Breast epithelium (tissue), 4 donors: Measurements from ENCODE around the gene RREB1. TPM values are rescaled to one million over a fixed set of nuclear protein-coding genes. Genes with fewer than 3 reads are reported as not detected.

Experiments
- DNase-seq, 2 donors: peaks; one replicate each; pipeline ENCODE4 v3.0.0-alpha.2; 2019; ENCODE audit warnings: low spot score in 2 of 2
- H3K27ac ChIP-seq, 2 donors: fragments of 200-600 bp; sonication (generic) in 1 of 2; one replicate each; pipeline ENCODE4 v1.5.1; 2016 to 2019; ENCODE audit warnings: mild to moderate bottlenecking in 1 of 2
- H3K27me3 ChIP-seq, 2 donors: fragments of 200-600 bp; sonication (generic) in 1 of 2; one replicate each; pipeline versions ENCODE4 v1.5.1 to v1.6.0; 2017 to 2019; ENCODE audit warnings: control low read depth in 1 of 2, mild to moderate bottlenecking in 1 of 2
- H3K36me3 ChIP-seq: fragments of 200-600 bp; one replicate; pipeline ENCODE4 v1.5.1; 2019
- H3K4me1 ChIP-seq, 2 donors: fragments of 200-600 bp; sonication (generic); one replicate each; pipeline ENCODE4 v1.5.1; 2016 to 2019; ENCODE audit warnings: control low read depth in 1 of 2
- H3K4me3 ChIP-seq, 3 donors: fragments of 200-600 bp; sonication (generic); 1 replicate in 2 of 3; 2 replicates in 1 of 3; pipeline ENCODE4 v1.5.1; 2016 to 2019; ENCODE audit warnings: mild to moderate bottlenecking in 3 of 3, moderate library complexity in 2 of 3
- H3K9me3 ChIP-seq, 2 donors: fragments of 200-600 bp; sonication (generic) in 1 of 2; one replicate each; pipeline ENCODE4 v1.5.1; 2016 to 2019; ENCODE audit warnings: control low read depth in 1 of 2
- CTCF ChIP-seq, 3 donors: fragments of 450-650 bp; IDR thresholded peaks; one replicate each; pipeline ENCODE4 v1.5.1; 2016 to 2017; ENCODE audit warnings: antibody characterized with exemption in 3 of 3, mild to moderate bottlenecking in 3 of 3, moderate library complexity in 3 of 3
- POLR2A ChIP-seq: fragments of 450-650 bp; IDR thresholded peaks from one replicate; pipeline ENCODE4 v1.6.1; 2016; ENCODE audit warnings: antibody characterized with exemption, mild to moderate bottlenecking, moderate library complexity
- POLR2AphosphoS5 ChIP-seq, 3 donors: sonication (generic); formaldehyde crosslinking; IDR thresholded peaks; one replicate each; pipeline ENCODE4 v1.6.1; 2017; ENCODE audit warnings: antibody characterized with exemption in 3 of 3
- intact Hi-C: fragments of 100-400 bp; cut with DNase I; formaldehyde crosslinking; loops from one replicate; pipeline ENCODE4 v1.15.1; 2023; ENCODE audit warnings: low total_unique reads
- total RNA-seq, 3 donors: library from RNA; depleted of rRNA; stranded (reverse); fragments of >200 nt; gene quantifications; one replicate each; pipeline ENCODE4 v1.1.0, GENCODE V29; 2016

Gene RREB1
- total RNA-seq, 3 donors from 2014 or later: 36.0 to 39.8 (median 39.7) TPM

- Histone ChIP-seq H3K27me3 (no peaks in the 10 kb centered on the region), H3K4me1 (no peaks in the 10 kb centered on the region), H3K27ac (no peak overlapping the region), H3K36me3 (peaks cover 2% of the 10 kb centered on the region), H3K9me3 (no peaks in the 10 kb centered on the region), H3K4me3 (no peak overlapping the region)
- no peak for DNase-seq
- no peak for TF ChIP-seq CTCF (IDR thresholded peaks at IDR 0.05)
- no peak for TF ChIP-seq POLR2A
- TF ChIP-seq POLR2AphosphoS5 (IDR thresholded peaks at IDR 0.05): no peak
- intact Hi-C loops: no loop called here
Observed at GRCh38 chr6:7285416-7285815, 177.7 kb downstream of the RREB1 start.

- Histone ChIP-seq H3K4me3 (no peak overlapping the region), H3K36me3 (peaks cover 2% of the 10 kb centered on the region), H3K27me3 (no peaks in the 10 kb centered on the region), H3K27ac (no peak overlapping the region), H3K4me1 (no peaks in the 10 kb centered on the region), H3K9me3 (no peaks in the 10 kb centered on the region)
- DNase-seq: no peak
- TF ChIP-seq POLR2A: no peak
- no peak for TF ChIP-seq CTCF (IDR thresholded peaks at IDR 0.05)
- TF ChIP-seq POLR2AphosphoS5 (IDR thresholded peaks at IDR 0.05): no peak
- intact Hi-C loops: no loop called here
Observed at GRCh38 chr6:7290079-7290478, 182.3 kb downstream of the RREB1 start.

- no peak for DNase-seq
- Histone ChIP-seq H3K36me3 (peaks cover 2% of the 10 kb centered on the region), H3K4me1 (no peaks in the 10 kb centered on the region)
Observed at GRCh38 chr6:7292596-7293255, 185.0 kb downstream of the RREB1 start.

GRCh38 chr6:7295916-7296315, 188.2 kb downstream of the RREB1 start:
- no peak for DNase-seq
- Histone ChIP-seq H3K4me3 (no peak overlapping the region), H3K36me3 (no peaks in the 10 kb centered on the region), H3K4me1 (no peaks in the 10 kb centered on the region), H3K27me3 (no peaks in the 10 kb centered on the region), H3K27ac (no peak overlapping the region), H3K9me3 (no peaks in the 10 kb centered on the region)
- TF ChIP-seq POLR2A: no peak
- intact Hi-C loops: no loop called here

More at GRCh38 chr6:7292596-7293255, 185.0 kb downstream of the RREB1 start:
- no peaks in the 10 kb centered on the region for H3K27me3 ChIP-seq
- H3K9me3 ChIP-seq: no peaks in the 10 kb centered on the region
- no peak overlapping the region for H3K4me3 ChIP-seq
- intact Hi-C loops: no loop called here
- no peak overlapping the region for H3K27ac ChIP-seq
- no peak for TF ChIP-seq POLR2A
- no peak for TF ChIP-seq POLR2AphosphoS5 (IDR thresholded peaks at IDR 0.05)
- TF ChIP-seq CTCF (IDR thresholded peaks at IDR 0.05): no peak

GRCh38 chr6:7296602-7297001, 188.8 kb downstream of the RREB1 start:
- intact Hi-C loops: no loop called here
- no peaks in the 10 kb centered on the region for H3K27me3 ChIP-seq
- H3K4me3 ChIP-seq: no peak overlapping the region
- DNase-seq: no peak
- no peaks in the 10 kb centered on the region for H3K9me3 ChIP-seq
- TF ChIP-seq POLR2A: no peak
- TF ChIP-seq CTCF (IDR thresholded peaks at IDR 0.05): no peak
- TF ChIP-seq POLR2AphosphoS5 (IDR thresholded peaks at IDR 0.05): no peak
- no peaks in the 10 kb centered on the region for H3K4me1 ChIP-seq
- no peak overlapping the region for H3K27ac ChIP-seq
- peaks cover 3% of the 10 kb centered on the region for H3K36me3 ChIP-seq

- no peak for DNase-seq
- no peak overlapping the region for H3K27ac ChIP-seq
- H3K36me3 ChIP-seq: peaks cover 3% of the 10 kb centered on the region
- H3K9me3 ChIP-seq: no peaks in the 10 kb centered on the region
- intact Hi-C loops: no loop called here
- no peak for TF ChIP-seq CTCF (IDR thresholded peaks at IDR 0.05)
- no peaks in the 10 kb centered on the region for H3K4me1 ChIP-seq
- H3K27me3 ChIP-seq: no peaks in the 10 kb centered on the region
- H3K4me3 ChIP-seq: no peak overlapping the region
Observed at GRCh38 chr6:7298113-7298512, 190.4 kb downstream of the RREB1 start.
